B cell (primary cell): Measurements from ENCODE around the gene GRID1.
"Not testable (repeated sequence)": the region's sequence is repeated elsewhere in the genome, so short reads cannot be mapped to it uniquely, and the experiment has no call there.

ENCODE experiments used
- CTCF ChIP-seq: fragments of 200-600 bp; IDR thresholded peaks from one replicate; pipeline ENCODE4 v1.8.0; 2022; ENCODE audit warnings: antibody characterized with exemption, mild to moderate bottlenecking
- EZH2 ChIP-seq: IDR thresholded peaks from 2 replicates; pipeline ENCODE4 v1.6.1; 2012; ENCODE audit warnings: borderline replicate concordance, low read depth, mild to moderate bottlenecking, moderate library complexity, low read length; ENCODE audit not compliant: insufficient read depth, poor library complexity, severe bottlenecking

GRCh38 chr10:86175476-86175875, 191.1 kb downstream of the GRID1 start:
- not testable (repeated sequence) for TF ChIP-seq CTCF, EZH2
